PFSK-1 (cell line): ENCODE results near the gene SETD4.

Experiments
- FOXP2 ChIP-seq: optimal IDR thresholded peaks from 2 replicates; pipeline ENCODE3; 2011; ENCODE audit warnings: borderline replicate concordance, control low read depth, inconsistent platforms; ENCODE audit not compliant: insufficient read depth; ENCODE audit errors: extremely low read length, extremely low read depth
- POLR2AphosphoS5 ChIP-seq: IDR thresholded peaks from 2 replicates; pipeline ENCODE4 v1.6.1; 2012; ENCODE audit warnings: low read depth, mild to moderate bottlenecking, control low read depth, low read length, moderate library complexity
- SIN3A ChIP-seq: IDR thresholded peaks from 2 replicates; pipeline ENCODE4 v1.6.1; 2012; ENCODE audit warnings: mild to moderate bottlenecking, low read length, moderate library complexity, borderline replicate concordance; ENCODE audit not compliant: insufficient read depth
- TAF1 ChIP-seq: IDR thresholded peaks from 2 replicates; pipeline ENCODE4 v1.6.1; 2012; ENCODE audit warnings: low read length, control low read depth, borderline replicate concordance; ENCODE audit not compliant: insufficient read depth
- TF ChIP-seq, protein P1 (sequence below), 2 experiments: IDR thresholded peaks; 2 replicates each; pipeline versions ENCODE4 v1.6.1 to v1.8.0; 2011 to 2012; ENCODE audit warnings: low read depth in 2 of 2, low read length in 2 of 2, control low read depth in 1 of 2, inconsistent platforms in 1 of 2, mild to moderate bottlenecking in 1 of 2, moderate library complexity in 1 of 2; ENCODE audit not compliant: insufficient read depth in 1 of 2

The SETD4 gene

GRCh38 chr21:36059823-36060158, 535 bp downstream of the SETD4 start:
- TF ChIP-seq FOXP2 = no peak
- no peak for TF ChIP-seq TAF1
- TF ChIP-seq, protein P1, sequence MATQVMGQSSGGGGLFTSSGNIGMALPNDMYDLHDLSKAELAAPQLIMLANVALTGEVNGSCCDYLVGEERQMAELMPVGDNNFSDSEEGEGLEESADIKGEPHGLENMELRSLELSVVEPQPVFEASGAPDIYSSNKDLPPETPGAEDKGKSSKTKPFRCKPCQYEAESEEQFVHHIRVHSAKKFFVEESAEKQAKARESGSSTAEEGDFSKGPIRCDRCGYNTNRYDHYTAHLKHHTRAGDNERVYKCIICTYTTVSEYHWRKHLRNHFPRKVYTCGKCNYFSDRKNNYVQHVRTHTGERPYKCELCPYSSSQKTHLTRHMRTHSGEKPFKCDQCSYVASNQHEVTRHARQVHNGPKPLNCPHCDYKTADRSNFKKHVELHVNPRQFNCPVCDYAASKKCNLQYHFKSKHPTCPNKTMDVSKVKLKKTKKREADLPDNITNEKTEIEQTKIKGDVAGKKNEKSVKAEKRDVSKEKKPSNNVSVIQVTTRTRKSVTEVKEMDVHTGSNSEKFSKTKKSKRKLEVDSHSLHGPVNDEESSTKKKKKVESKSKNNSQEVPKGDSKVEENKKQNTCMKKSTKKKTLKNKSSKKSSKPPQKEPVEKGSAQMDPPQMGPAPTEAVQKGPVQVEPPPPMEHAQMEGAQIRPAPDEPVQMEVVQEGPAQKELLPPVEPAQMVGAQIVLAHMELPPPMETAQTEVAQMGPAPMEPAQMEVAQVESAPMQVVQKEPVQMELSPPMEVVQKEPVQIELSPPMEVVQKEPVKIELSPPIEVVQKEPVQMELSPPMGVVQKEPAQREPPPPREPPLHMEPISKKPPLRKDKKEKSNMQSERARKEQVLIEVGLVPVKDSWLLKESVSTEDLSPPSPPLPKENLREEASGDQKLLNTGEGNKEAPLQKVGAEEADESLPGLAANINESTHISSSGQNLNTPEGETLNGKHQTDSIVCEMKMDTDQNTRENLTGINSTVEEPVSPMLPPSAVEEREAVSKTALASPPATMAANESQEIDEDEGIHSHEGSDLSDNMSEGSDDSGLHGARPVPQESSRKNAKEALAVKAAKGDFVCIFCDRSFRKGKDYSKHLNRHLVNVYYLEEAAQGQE (IDR thresholded peaks at IDR 0.05; ENCODE audit: insufficient read depth in 1 of 2, low read depth in 2 of 2, low read length in 2 of 2) = no peak
- TF ChIP-seq POLR2AphosphoS5 = no peak
- TF ChIP-seq SIN3A = no peak

GRCh38 chr21:36055551-36055950, 4.8 kb downstream of the SETD4 start:
- TF ChIP-seq POLR2AphosphoS5 (no peak), SIN3A (no peak), FOXP2 (no peak), TAF1 (no peak)
- TF ChIP-seq, protein P1 (IDR thresholded peaks at IDR 0.05; ENCODE audit: insufficient read depth in 1 of 2, low read depth in 2 of 2, low read length in 2 of 2) = no peak

DNA sequence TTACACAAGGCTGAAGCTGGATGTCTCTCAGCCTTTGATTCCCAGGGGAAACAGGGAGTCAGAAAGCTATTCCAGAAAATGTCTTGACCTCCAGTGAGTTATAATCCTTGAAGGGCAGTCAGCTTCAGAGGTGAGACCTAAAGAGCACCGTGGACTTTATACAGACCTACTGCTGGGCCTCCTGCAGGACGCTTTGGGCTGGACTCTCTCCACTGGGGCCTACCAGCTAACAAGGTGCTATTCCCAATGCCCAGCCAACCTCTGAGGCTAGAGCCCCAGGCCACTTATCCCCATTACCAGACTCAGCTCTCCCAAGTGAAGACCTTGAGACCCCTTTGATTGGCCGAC, 6.6 kb downstream of the SETD4 start:
- no peak for TF ChIP-seq FOXP2
- TF ChIP-seq SIN3A = no peak
- TF ChIP-seq POLR2AphosphoS5 = no peak
- TF ChIP-seq TAF1 = no peak
- TF ChIP-seq, protein P1 (IDR thresholded peaks at IDR 0.05; ENCODE audit: insufficient read depth in 1 of 2, low read depth in 2 of 2, low read length in 2 of 2) = no peak

DNA sequence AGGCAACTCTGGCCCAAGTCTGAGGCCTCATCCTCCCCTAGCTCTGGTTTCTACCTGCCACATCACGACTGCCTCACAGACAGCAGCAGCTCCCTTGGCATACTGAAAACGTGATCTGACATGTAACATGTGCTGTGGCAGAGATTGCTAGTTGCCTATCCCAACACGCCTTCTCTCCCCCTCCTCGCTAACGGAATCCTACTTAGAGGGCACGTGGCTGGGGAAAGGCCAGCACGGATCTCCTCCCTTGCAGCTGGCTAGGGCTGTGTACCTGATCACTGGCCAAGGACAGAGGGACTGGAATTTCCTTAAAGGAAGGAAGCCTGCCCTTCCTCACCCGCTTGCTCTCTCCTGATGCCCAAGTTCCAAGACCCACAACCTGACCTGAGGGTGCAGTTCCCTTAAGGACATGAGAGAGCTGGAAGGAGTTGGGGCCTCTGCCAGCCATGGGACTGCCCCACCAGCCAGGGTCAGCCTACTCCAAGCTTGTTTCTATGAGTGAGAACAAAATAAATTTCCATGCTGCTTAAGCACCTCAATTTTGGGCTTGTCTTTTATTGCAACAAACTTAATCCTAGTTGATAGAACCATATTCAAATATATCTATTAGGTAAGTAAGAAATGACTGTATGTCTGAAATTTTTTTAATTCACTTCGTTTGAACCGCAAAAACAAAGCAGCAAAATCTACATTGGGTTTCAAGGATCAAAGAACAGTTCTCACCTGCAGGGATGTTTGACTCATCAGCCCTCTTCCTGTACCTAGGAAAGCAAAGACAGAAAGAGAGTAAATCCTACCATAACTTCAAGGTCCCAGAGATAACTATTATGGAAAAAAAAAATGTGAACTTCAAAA, 7.2 kb downstream of the SETD4 start:
- TF ChIP-seq POLR2AphosphoS5 (no peak), SIN3A (no peak), FOXP2 (no peak), TAF1 (no peak)
- TF ChIP-seq, protein P1 (IDR thresholded peaks at IDR 0.05; ENCODE audit: insufficient read depth in 1 of 2, low read depth in 2 of 2, low read length in 2 of 2) = no peak
